Activated CD8-positive, alpha-beta T cell treated with anti-CD3 and anti-CD28 coated beads for 36 hours (primary cell): ENCODE results near the gene RIC8B. TPM values are rescaled to one million over a fixed set of nuclear protein-coding genes. Genes with fewer than 3 reads are reported as not detected.

Source experiments
- ATAC-seq: fragments of 200-7000 bp; cut with Tn5 transposase; one replicate; pipeline ENCODE4 v1.10.0; 2021; ENCODE audit warnings: mild to moderate bottlenecking, moderate library complexity
- CTCF ChIA-PET: fragments of 350-600 bp; sonication (Branson Sonifier 250); formaldehyde crosslinking; loops from one replicate; lab custom pipeline; 2021; ENCODE audit warnings: antibody characterized with exemption; lab: Charles Lee
- POLR2A ChIA-PET: fragments of 350-600 bp; sonication (Branson Sonifier 250); formaldehyde crosslinking; loops from one replicate; lab custom pipeline; 2021; ENCODE audit warnings: antibody characterized with exemption; lab: Charles Lee
- DNase-seq: peaks from one replicate; pipeline ENCODE4 v3.0.0-alpha.2; 2020
- H3K27ac Mint-ChIP-seq: one replicate; pipeline ENCODE4 v1.8.0; 2021; ENCODE audit warnings: mild to moderate bottlenecking, mixed read lengths
- H3K27me3 Mint-ChIP-seq: one replicate; pipeline ENCODE4 v1.8.0; 2021; ENCODE audit warnings: mixed read lengths
- H3K36me3 Mint-ChIP-seq: one replicate; pipeline ENCODE4 v1.8.0; 2021; ENCODE audit warnings: low read depth, mixed read lengths
- H3K4me1 Mint-ChIP-seq: one replicate; pipeline ENCODE4 v1.8.0; 2021; ENCODE audit warnings: low read depth, mixed read lengths
- H3K4me3 Mint-ChIP-seq: one replicate; pipeline ENCODE4 v1.8.0; 2021; ENCODE audit warnings: mild to moderate bottlenecking, moderate library complexity, mixed read lengths
- H3K9me3 Mint-ChIP-seq: one replicate; pipeline ENCODE4 v1.8.0; 2021; ENCODE audit warnings: mixed read lengths
- CTCF ChIP-seq: fragments of 200-600 bp; IDR thresholded peaks from one replicate; pipeline ENCODE4 v1.8.0; 2022; ENCODE audit warnings: antibody characterized with exemption, mild to moderate bottlenecking
- intact Hi-C: fragments of 100-400 bp; cut with micrococcal nuclease; formaldehyde crosslinking; loops from one replicate; pipeline ENCODE4 v1.10.0; 2022
- total RNA-seq, 2 experiments: library from RNA; stranded (reverse); gene quantifications; one replicate each; pipeline ENCODE4 v1.2.3, GENCODE V29; 2021

The RIC8B gene
- total RNA-seq, 2 experiments from 2014 or later: 10.4 to 11.0 TPM

GRCh38 chr12:106816231-106816630, 41.7 kb downstream of the RIC8B start:
- no peak overlapping the region for H3K4me3 Mint-ChIP-seq
- no peak for ATAC-seq
- H3K9me3 Mint-ChIP-seq: no peaks in the 10 kb centered on the region
- no peaks in the 10 kb centered on the region for H3K27me3 Mint-ChIP-seq
- no peak overlapping the region for H3K27ac Mint-ChIP-seq
- no peaks in the 10 kb centered on the region for H3K4me1 Mint-ChIP-seq
- H3K36me3 Mint-ChIP-seq: peaks cover 24% of the 10 kb centered on the region
- POLR2A ChIA-PET: no interaction called here
- intact Hi-C loops: no loop called here
- CTCF ChIA-PET: interaction anchor here (1.2 kb wide), 1 partner anchor 9 kb away, joined by 3 read pairs; no protein-coding TSS in a partner anchor
- no peak for DNase-seq
- no peak for TF ChIP-seq CTCF

GRCh38 chr12:106819991-106820390, 45.5 kb downstream of the RIC8B start:
- DNase-seq (no peak), ATAC-seq (no peak)
- Mint-ChIP-seq H3K36me3 (peaks cover 22% of the 10 kb centered on the region), H3K27me3 (no peaks in the 10 kb centered on the region), H3K4me1 (peaks cover 4% of the 10 kb centered on the region), H3K27ac (no peak overlapping the region), H3K9me3 (no peaks in the 10 kb centered on the region), H3K4me3 (no peak overlapping the region)
- TF ChIP-seq CTCF: no peak
- intact Hi-C loops: no loop called here
- POLR2A ChIA-PET: no interaction called here
- CTCF ChIA-PET: no interaction called here

- H3K27me3 Mint-ChIP-seq: no peaks in the 10 kb centered on the region
- no peak for TF ChIP-seq CTCF
- no peaks in the 10 kb centered on the region for H3K9me3 Mint-ChIP-seq
- H3K27ac Mint-ChIP-seq: no peak overlapping the region
- H3K4me3 Mint-ChIP-seq: no peak overlapping the region
- intact Hi-C loops: no loop called here
- ChIA-PET CTCF (interaction anchor here (0.7 kb wide), 1 partner anchor 10 kb away, joined by 3 read pairs; no protein-coding TSS in a partner anchor), POLR2A (no interaction called here)
- ATAC-seq (no peak), DNase-seq (no peak)
- H3K4me1 Mint-ChIP-seq: no peaks in the 10 kb centered on the region
- H3K36me3 Mint-ChIP-seq: peaks cover 11% of the 10 kb centered on the region
Observed at GRCh38 chr12:106831699-106832098, 57.2 kb downstream of the RIC8B start.

GRCh38 chr12:106837782-106838181, 63.3 kb downstream of the RIC8B start:
- no peak for DNase-seq
- H3K27me3 Mint-ChIP-seq: no peaks in the 10 kb centered on the region
- TF ChIP-seq CTCF: no peak
- POLR2A ChIA-PET: interaction anchor here (1.0 kb wide), 1 partner anchor 52 kb away, joined by 3 read pairs; no protein-coding TSS in a partner anchor
- intact Hi-C loops: no loop called here
- CTCF ChIA-PET: no interaction called here
- no peak for ATAC-seq
- no peak overlapping the region for H3K27ac Mint-ChIP-seq
- H3K36me3 Mint-ChIP-seq: peaks cover 8% of the 10 kb centered on the region
- no peaks in the 10 kb centered on the region for H3K9me3 Mint-ChIP-seq
- no peak overlapping the region for H3K4me3 Mint-ChIP-seq
- peaks cover 13% of the 10 kb centered on the region for H3K4me1 Mint-ChIP-seq

GRCh38 chr12:106839333-106839732, 64.9 kb downstream of the RIC8B start:
- H3K4me1 Mint-ChIP-seq: peaks cover 13% of the 10 kb centered on the region
- intact Hi-C loops: no loop called here
- DNase-seq (no peak), ATAC-seq (no peak)
- H3K4me3 Mint-ChIP-seq: no peak overlapping the region
- CTCF ChIA-PET: no interaction called here
- no peak for TF ChIP-seq CTCF
- H3K27me3 Mint-ChIP-seq: no peaks in the 10 kb centered on the region
- H3K36me3 Mint-ChIP-seq: peaks cover 8% of the 10 kb centered on the region
- POLR2A ChIA-PET: no interaction called here
- H3K9me3 Mint-ChIP-seq: no peaks in the 10 kb centered on the region
- H3K27ac Mint-ChIP-seq: no peak overlapping the region
